IMR-90 (cell line): Measurements from ENCODE around the gene AUTS2. TPM values are rescaled to one million over a fixed set of nuclear protein-coding genes. Genes with fewer than 3 reads are reported as not detected.

Experiments
- ATAC-seq: fragments of 200-7000 bp; cut with Tn5 transposase; 2 replicates; pipeline ENCODE4 v1.9.1; 2020; ENCODE audit warnings: low read depth, mild to moderate bottlenecking, moderate library complexity
- BruUV-seq: library from RNA; stranded (reverse); fragments of 400-500 nt; replicated peaks from 2 replicates; lab custom pipeline; 2021; lab: Mats Ljungman, UMichigan
- CTCF ChIA-PET: fragments of 300-600 bp; formaldehyde crosslinking; extraction: SDS; loops from one replicate; lab custom pipeline; 2021; ENCODE audit warnings: antibody characterized with exemption; lab: Yijun Ruan, JAX
- POLR2A ChIA-PET: fragments of 300-600 bp; sonication (Branson Sonifier 250); formaldehyde crosslinking; loops from one replicate; lab custom pipeline; 2022; ENCODE audit warnings: antibody characterized with exemption; ENCODE audit not compliant: unreplicated experiment; lab: Charles Lee
- DNase-seq: peaks from one replicate; pipeline ENCODE4 v3.0.0; 2013
- H2AFZ ChIP-seq: replicated peaks from 2 replicates; pipeline ENCODE3; 2013; ENCODE audit warnings: low read length, mild to moderate bottlenecking; ENCODE audit not compliant: poor library complexity
- H2AK5ac ChIP-seq: 2 replicates; pipeline ENCODE4 v1.6.1; 2013; ENCODE audit warnings: low read depth, low read length, inconsistent platforms
- H2AK9ac ChIP-seq: replicated peaks from 2 replicates; pipeline ENCODE3; 2013; ENCODE audit warnings: mild to moderate bottlenecking, low read depth, low read length, moderate library complexity; ENCODE audit not compliant: poor library complexity
- H2BK120ac ChIP-seq: 2 replicates; pipeline ENCODE4 v1.6.1; 2013; ENCODE audit warnings: low read depth, low read length, inconsistent platforms
- H2BK15ac ChIP-seq: 3 replicates; pipeline ENCODE4 v1.6.1; 2013; ENCODE audit warnings: low read depth, low read length, inconsistent platforms
- H2BK20ac ChIP-seq: 2 replicates; pipeline ENCODE4 v1.6.1; 2013; ENCODE audit warnings: low read depth, mild to moderate bottlenecking, inconsistent platforms, low read length, moderate library complexity
- H2BK5ac ChIP-seq: 2 replicates; pipeline ENCODE4 v1.6.1; 2013; ENCODE audit warnings: mild to moderate bottlenecking, low read depth, low read length, inconsistent platforms; ENCODE audit not compliant: poor library complexity, severe bottlenecking
- H3K14ac ChIP-seq: replicated peaks from 2 replicates; pipeline ENCODE4 v1.6.1; 2013; ENCODE audit warnings: low read depth, low read length, inconsistent platforms
- H3K18ac ChIP-seq: 2 replicates; pipeline ENCODE4 v1.6.1; 2013; ENCODE audit warnings: low read depth, low read length, control low read depth
- H3K23ac ChIP-seq: 2 replicates; pipeline ENCODE4 v1.6.1; 2013; ENCODE audit warnings: low read depth, low read length, inconsistent platforms
- H3K27ac ChIP-seq: 2 replicates; pipeline ENCODE4 v1.5.1; 2013; ENCODE audit warnings: mild to moderate bottlenecking, control low read depth, low read length; ENCODE audit not compliant: insufficient read depth
- H3K27me3 ChIP-seq: 2 replicates; pipeline ENCODE4 v1.6.1; 2013; ENCODE audit warnings: low read length; ENCODE audit not compliant: control insufficient read depth, insufficient read depth
- H3K36me3 ChIP-seq: 2 replicates; pipeline ENCODE4 v1.6.1; 2013; ENCODE audit warnings: low read length, mixed read lengths; ENCODE audit not compliant: control insufficient read depth, insufficient read depth
- H3K4ac ChIP-seq: 2 replicates; pipeline ENCODE4 v1.6.1; 2013; ENCODE audit warnings: low read depth, low read length, inconsistent platforms
- H3K4me1 ChIP-seq: 2 replicates; pipeline ENCODE4 v1.6.1; 2013; ENCODE audit warnings: low read length, mixed read lengths; ENCODE audit not compliant: control insufficient read depth, insufficient read depth
- H3K4me2 ChIP-seq: 2 replicates; pipeline ENCODE4 v1.6.1; 2013; ENCODE audit warnings: low read depth, mild to moderate bottlenecking, control low read depth, low read length, moderate library complexity
- H3K4me3 ChIP-seq: 2 replicates; pipeline ENCODE4 v1.5.1; 2013; ENCODE audit warnings: low read depth, mild to moderate bottlenecking, control low read depth, low read length, moderate library complexity; ENCODE audit not compliant: insufficient read depth
- H3K56ac ChIP-seq: 2 replicates; pipeline ENCODE4 v1.6.1; 2013; ENCODE audit warnings: low read length, inconsistent platforms; ENCODE audit not compliant: insufficient read depth; ENCODE audit errors: extremely low read depth
- H3K79me1 ChIP-seq, 2 experiments: 2 replicates each; pipeline ENCODE4 v1.6.1; 2013; ENCODE audit warnings: low read length in 2 of 2, inconsistent platforms in 1 of 2, low read depth in 1 of 2
- H3K9ac ChIP-seq: 2 replicates; pipeline ENCODE4 v1.6.1; 2013; ENCODE audit warnings: low read depth, low read length, control low read depth
- H3K9me1 ChIP-seq: 2 replicates; pipeline ENCODE4 v1.6.1; 2013; ENCODE audit warnings: low read length, inconsistent platforms; ENCODE audit not compliant: insufficient read depth
- H3K9me3 ChIP-seq: 2 replicates; pipeline ENCODE4 v1.6.1; 2013; ENCODE audit warnings: low read length; ENCODE audit not compliant: control insufficient read depth, insufficient read depth
- H4K20me1 ChIP-seq: 2 replicates; pipeline ENCODE4 v1.6.1; 2013; ENCODE audit warnings: low read length, inconsistent platforms; ENCODE audit not compliant: insufficient read depth
- H4K5ac ChIP-seq: 2 replicates; pipeline ENCODE4 v1.6.1; 2013; ENCODE audit warnings: mild to moderate bottlenecking, low read depth, low read length, control low read depth
- H4K8ac ChIP-seq, 2 experiments: 2 replicates each; pipeline ENCODE4 v1.6.1; 2013; ENCODE audit warnings: low read depth in 2 of 2, low read length in 2 of 2, control low read depth in 1 of 2, inconsistent platforms in 1 of 2
- H4K91ac ChIP-seq: 2 replicates; pipeline ENCODE4 v1.6.1; 2013; ENCODE audit warnings: low read depth, low read length, inconsistent platforms; ENCODE audit not compliant: insufficient read depth
- BHLHE40 ChIP-seq: fragments of 150-350 bp; IDR thresholded peaks from 2 replicates; pipeline ENCODE4 v1.6.1; 2016; ENCODE audit warnings: mild to moderate bottlenecking, low read depth, low read length
- CEBPB ChIP-seq: IDR thresholded peaks from 2 replicates; pipeline ENCODE4 v1.6.1; 2012; ENCODE audit warnings: low read depth, low read length, improper control_type of control experiment
- CHD1 ChIP-seq: IDR thresholded peaks from 2 replicates; pipeline ENCODE4 v1.6.1; 2012; ENCODE audit warnings: low read depth, low read length, improper control_type of control experiment
- CTCF ChIP-seq: conservative IDR thresholded peaks from 2 replicates; pipeline ENCODE4 v1.5.1; 2012; ENCODE audit warnings: mild to moderate bottlenecking, low read depth, low read length, improper control_type of control experiment
- ELK1 ChIP-seq: fragments of 150-350 bp; IDR thresholded peaks from 2 replicates; pipeline ENCODE4 v1.6.1; 2016; ENCODE audit warnings: low read depth, mild to moderate bottlenecking, low read length, moderate library complexity, borderline replicate concordance
- FOS ChIP-seq: fragments of 150-350 bp; IDR thresholded peaks from 2 replicates; pipeline ENCODE4 v1.6.1; 2016; ENCODE audit warnings: low read depth, low read length
- MAFK ChIP-seq: IDR thresholded peaks from 2 replicates; pipeline ENCODE4 v1.6.1; 2012; ENCODE audit warnings: low read depth, low read length, improper control_type of control experiment
- MXI1 ChIP-seq: IDR thresholded peaks from 2 replicates; pipeline ENCODE4 v1.6.1; 2012; ENCODE audit warnings: low read depth, mild to moderate bottlenecking, low read length, moderate library complexity, borderline replicate concordance
- POLR2A ChIP-seq: IDR thresholded peaks from 2 replicates; pipeline ENCODE4 v1.6.1; 2012; ENCODE audit warnings: mild to moderate bottlenecking, low read depth, low read length
- RAD21 ChIP-seq: IDR thresholded peaks from 2 replicates; pipeline ENCODE4 v1.6.1; 2012; ENCODE audit warnings: low read length, improper control_type of control experiment
- RCOR1 ChIP-seq: IDR thresholded peaks from 2 replicates; pipeline ENCODE4 v1.6.1; 2012; ENCODE audit warnings: mild to moderate bottlenecking, low read length, improper control_type of control experiment; ENCODE audit not compliant: insufficient replicate concordance
- SMC3 ChIP-seq: fragments of 150-350 bp; IDR thresholded peaks from 2 replicates; pipeline ENCODE4 v1.6.1; 2016; ENCODE audit warnings: low read depth, mild to moderate bottlenecking, antibody characterized with exemption, low read length, moderate library complexity
- USF2 ChIP-seq: fragments of 150-350 bp; IDR thresholded peaks from 2 replicates; pipeline ENCODE4 v1.6.1; 2017; ENCODE audit warnings: mild to moderate bottlenecking, antibody characterized with exemption, low read length, low read depth
- WGBS, 2 experiments: methylation state at CpG; one replicate each; pipeline versions ENCODE4 v1.1.5 to v1.1.7; 2013; ENCODE audit warnings: missing lambda C conversion rate in 2 of 2; ENCODE audit not compliant: insufficient read length in 1 of 2; ENCODE audit errors: extremely low coverage in 2 of 2; 5-methylcytosine and 5-hydroxymethylcytosine counted together
- dilution Hi-C: fragments of 300-500 bp; cut with HindIII; formaldehyde crosslinking; loops from one replicate; pipeline ENCODE4 v1.14.3; 2018; ENCODE audit warnings: low sequenced_read_pairs; ENCODE audit not compliant: unreplicated experiment
- in situ Hi-C: fragments of 300-500 bp; cut with MboI; formaldehyde crosslinking; loops from 3 replicates; pipeline ENCODE4 v1.14.3; 2019; ENCODE audit warnings: low sequenced_read_pairs, inconsistent platforms, mixed read lengths
- intact Hi-C: fragments of 100-400 bp; cut with micrococcal nuclease; formaldehyde crosslinking; loops from 2 replicates; pipeline ENCODE4 v1.10.0; 2022
- polyA plus RNA-seq, 3 experiments: library from polyadenylated mRNA; depleted of rRNA; stranded (reverse); fragments of >200 nt; gene quantifications; 2 replicates each; pipeline ENCODE4 v1.2.3, GENCODE V29; 2012; ENCODE audit warnings: low replicate concordance in 1 of 3
- total RNA-seq: library from RNA; depleted of rRNA; stranded (reverse); fragments of >200 nt; gene quantifications from 2 replicates; pipeline ENCODE4 v1.2.3, GENCODE V29; 2012

The AUTS2 gene
- total and polyA plus RNA-seq, 2 of the 4 experiments (the other 2 are of a cell fraction): 0.90 to 3.0 TPM

- Histone ChIP-seq H3K23ac (no peak overlapping the region), H3K56ac (no peak overlapping the region), H3K79me1 (no peaks in the 10 kb centered on the region), H2BK20ac (no peak overlapping the region), H2BK5ac (no peak overlapping the region), H4K20me1 (no peaks in the 10 kb centered on the region), H3K9ac (no peak overlapping the region), H3K4me3 (no peak overlapping the region), H4K8ac (no peak overlapping the region), H3K36me3 (no peaks in the 10 kb centered on the region), H2AK5ac (no peak overlapping the region), H4K5ac (no peak overlapping the region), H3K14ac (no peak overlapping the region), H2AFZ (no peak overlapping the region), H2BK120ac (no peak overlapping the region), H3K4me2 (no peak overlapping the region), H3K27ac (no peak overlapping the region), H2BK15ac (no peak overlapping the region), H2AK9ac (no peak overlapping the region), H3K9me3 (no peaks in the 10 kb centered on the region), H3K4me1 (no peaks in the 10 kb centered on the region), H4K91ac (no peak overlapping the region), H3K9me1 (no peaks in the 10 kb centered on the region), H3K27me3 (no peaks in the 10 kb centered on the region), H3K18ac (no peak overlapping the region), H3K4ac (no peak overlapping the region)
- ChIA-PET CTCF (no interaction called here), POLR2A (no interaction called here)
- no peak for ATAC-seq
- no peak for DNase-seq
- in situ Hi-C loops: no loop called here
- intact Hi-C loops: no loop called here
- dilution Hi-C loops: no loop called here
- 96% methylated on average over 4 of the region's 5 CpGs; no CpG with 5 or more reads in 1 of the 2 experiments for WGBS, 2 experiments
- BruUV-seq: no TSS peak
- TF ChIP-seq MXI1 (no peak), CHD1 (no peak), CEBPB (no peak), RAD21 (no peak), SMC3 (no peak), BHLHE40 (no peak), USF2 (no peak), MAFK (no peak), POLR2A (no peak), FOS (no peak), RCOR1 (no peak), ELK1 (no peak), CTCF (no peak)
Measured at GRCh38 chr7:70612811-70613210, 1014.5 kb downstream of the AUTS2 start.
